ENCODE measurements around the gene ACSS1.
A peak's percentile ranks its signal among the peaks of the same experiment; 100 is the strongest.

Gene ACSS1

GRCh38 chr20:25058051-25058846 is at the start of gene ACSS1:
Gene ACSS1 (minus strand): TSS chr20:25058139. CDS start chr20:25058102, 37 bp downstream.
- H3K4me3 ChIP-seq (ENCODE audit: low read depth, low read length): peak within 1 kb of the TSS; percentile 83
- no peak for TF ChIP-seq CTCF (IDR thresholded peaks at IDR 0.05; ENCODE audit: insufficient read depth, low read depth, low read length, missing control alignments)
- peak; percentile 94 for DNase-seq (ENCODE audit: low read depth)

DNA sequence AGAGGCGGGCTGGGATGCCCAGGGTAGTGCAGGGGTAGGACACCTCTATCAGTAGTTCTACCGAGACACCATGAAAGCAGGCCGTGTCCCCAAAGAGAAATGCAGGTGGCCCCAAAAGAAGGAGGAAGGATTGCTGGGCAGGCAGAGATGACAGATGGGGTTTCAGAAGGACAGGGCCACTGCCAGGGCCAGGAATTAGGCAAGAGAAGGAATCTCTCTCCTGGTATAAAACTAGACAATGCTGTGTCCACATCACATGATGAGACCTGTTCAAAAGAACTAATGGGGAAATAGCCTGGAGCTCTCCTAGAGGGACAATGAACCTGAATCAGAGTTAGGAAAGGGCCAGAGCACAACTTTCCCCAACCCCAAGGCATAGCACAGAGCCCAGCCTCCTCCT is 45.6 kb upstream of the ACSS1 start:
- no peak overlapping the region for H3K4me3 ChIP-seq (ENCODE audit: low read depth, low read length)
- no peak for DNase-seq (ENCODE audit: low read depth)
- no peak for TF ChIP-seq CTCF (IDR thresholded peaks at IDR 0.05; ENCODE audit: insufficient read depth, low read depth, low read length, missing control alignments)

DNA sequence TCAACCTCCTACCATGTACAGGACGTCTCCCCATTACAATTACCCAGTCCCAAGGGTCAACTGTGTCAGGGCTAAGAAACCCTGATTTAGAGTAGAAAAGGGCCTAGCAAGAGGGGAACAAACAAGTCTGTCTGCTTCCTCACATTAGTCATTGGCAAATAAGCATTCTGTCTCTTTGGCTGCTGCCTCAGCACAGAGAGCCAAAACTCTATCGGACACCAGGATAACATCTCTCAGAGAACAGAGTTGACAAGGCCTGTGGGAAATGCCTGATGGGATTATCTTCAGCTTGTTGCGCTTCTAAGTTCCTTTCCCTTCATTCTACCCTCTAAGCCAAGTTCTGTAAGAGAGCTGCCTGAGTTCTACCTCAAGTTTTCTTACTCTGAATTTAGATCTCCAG is 43.0 kb upstream of the ACSS1 start:
- DNase-seq (ENCODE audit: low read depth): no peak
- no peak for TF ChIP-seq CTCF (IDR thresholded peaks at IDR 0.05; ENCODE audit: insufficient read depth, low read depth, low read length, missing control alignments)

GRCh38 chr20:25099601-25100140 is 41.7 kb upstream of the ACSS1 start:
- no peak for DNase-seq (ENCODE audit: low read depth)
- no peak overlapping the region for H3K4me3 ChIP-seq (ENCODE audit: low read depth, low read length)
- no peak for TF ChIP-seq CTCF (IDR thresholded peaks at IDR 0.05; ENCODE audit: insufficient read depth, low read depth, low read length, missing control alignments)

More for the DNA sequence above, 43.0 kb upstream of the ACSS1 start:
- no peak overlapping the region for H3K4me3 ChIP-seq (ENCODE audit: low read depth, low read length)

- no peak overlapping the region for H3K4me3 ChIP-seq (ENCODE audit: low read depth, low read length)
- DNase-seq (ENCODE audit: low read depth): no peak
- no peak for TF ChIP-seq CTCF (IDR thresholded peaks at IDR 0.05; ENCODE audit: insufficient read depth, low read depth, low read length, missing control alignments)
Observed at GRCh38 chr20:25097498-25097897, 39.6 kb upstream of the ACSS1 start.

DNA sequence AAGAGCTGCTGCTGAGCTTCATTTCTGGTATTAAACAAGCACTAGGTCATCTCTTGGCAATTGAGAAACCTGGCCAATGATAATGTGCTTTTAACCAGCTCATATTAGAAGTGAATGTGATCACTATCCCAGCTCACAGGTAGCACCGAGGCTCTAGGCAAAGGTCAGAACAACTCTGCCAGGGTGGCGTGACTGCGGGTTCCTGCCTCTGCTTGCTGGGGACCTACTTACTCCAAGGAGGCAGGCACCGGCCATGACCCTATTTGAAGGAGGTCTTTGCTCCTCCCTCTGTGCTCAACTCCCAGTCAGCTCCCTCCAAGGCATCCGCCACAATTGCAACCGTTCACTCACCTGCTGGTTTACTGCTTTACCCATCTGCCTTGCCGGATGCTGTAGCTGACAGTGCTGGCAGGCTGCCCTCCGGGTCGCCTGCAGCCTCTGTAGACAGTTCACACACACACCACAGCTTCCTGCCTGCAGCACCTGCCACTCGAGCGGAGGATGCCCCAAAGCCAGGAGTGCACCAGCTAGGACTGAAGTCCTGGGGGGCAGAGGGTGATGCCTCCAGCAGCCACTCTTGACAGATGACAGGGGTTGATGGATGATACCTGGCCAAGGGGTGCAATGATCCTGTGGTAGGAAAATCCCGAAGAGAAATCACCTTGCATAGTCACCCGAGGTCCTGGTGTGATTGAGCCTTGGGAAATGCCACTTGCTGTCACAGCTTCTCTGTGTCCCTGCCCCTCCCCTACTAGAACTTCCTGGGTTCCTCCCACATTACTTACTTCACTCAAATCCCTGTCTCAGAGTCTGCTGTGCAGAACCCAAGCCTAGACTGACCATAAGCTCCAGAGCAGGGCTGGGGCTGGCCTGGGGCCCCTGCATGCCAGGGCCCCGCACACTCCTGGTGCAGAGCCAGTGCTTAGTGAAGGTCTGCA is 32.8 kb upstream of the ACSS1 start:
- peak; percentile 70 for DNase-seq (ENCODE audit: low read depth)
- H3K4me3 ChIP-seq (ENCODE audit: low read depth, low read length): no peak overlapping the region
- TF ChIP-seq CTCF (IDR thresholded peaks at IDR 0.05; ENCODE audit: insufficient read depth, low read depth, low read length, missing control alignments): no peak

Data from GM12865 (cell line).